Liver (tissue), 3 donors: ENCODE data around the gene NUP214.

Experiments used
- FOXA2 ChIP-seq: IDR thresholded peaks from 2 replicates; pipeline ENCODE4 v1.6.1; 2016; ENCODE audit warnings: antibody characterized with exemption
- GABPA ChIP-seq, 2 donors: IDR thresholded peaks in 1 of 2; conservative IDR thresholded peaks in 1 of 2; 2 replicates each; pipeline ENCODE4 v1.6.1; 2016; ENCODE audit warnings: antibody characterized with exemption in 2 of 2, mild to moderate bottlenecking in 1 of 2, moderate library complexity in 1 of 2
- HNF4A ChIP-seq, 2 donors: conservative IDR thresholded peaks; 2 replicates each; pipeline ENCODE4 v1.6.1; 2016; ENCODE audit warnings: antibody characterized with exemption in 2 of 2, mild to moderate bottlenecking in 2 of 2
- JUND ChIP-seq, 2 donors: IDR thresholded peaks; 2 replicates each; pipeline ENCODE4 v1.6.1; 2016; ENCODE audit warnings: antibody characterized with exemption in 2 of 2
- NR2F2 ChIP-seq: IDR thresholded peaks from 2 replicates; pipeline ENCODE4 v1.6.1; 2016; ENCODE audit warnings: antibody characterized with exemption
- RAD21 ChIP-seq, 2 donors: IDR thresholded peaks; 2 replicates each; pipeline ENCODE4 v1.6.1; 2016; ENCODE audit warnings: antibody characterized with exemption in 2 of 2, mild to moderate bottlenecking in 2 of 2
- SP1 ChIP-seq: IDR thresholded peaks from 2 replicates; pipeline ENCODE4 v1.6.1; 2018; ENCODE audit warnings: antibody characterized with exemption, mild to moderate bottlenecking
- TAF1 ChIP-seq: conservative IDR thresholded peaks from 2 replicates; pipeline ENCODE4 v1.6.1; 2016; ENCODE audit warnings: antibody characterized with exemption, mild to moderate bottlenecking
- TF ChIP-seq, protein P1 (sequence below): fragments of 150-350 bp; IDR thresholded peaks from 2 replicates; pipeline ENCODE4 v1.5.1; 2017; ENCODE audit warnings: improper control_type of control experiment, low read depth, low read length; ENCODE audit not compliant: missing input control
- TF ChIP-seq, protein P2 (sequence below): IDR thresholded peaks from 2 replicates; pipeline ENCODE4 v1.6.1; 2016; ENCODE audit warnings: antibody characterized with exemption
- TF ChIP-seq, protein P3 (sequence below): IDR thresholded peaks from 2 replicates; pipeline ENCODE4 v1.6.1; 2016; ENCODE audit warnings: antibody characterized with exemption, mild to moderate bottlenecking
- TF ChIP-seq, protein P4 (sequence below): IDR thresholded peaks from 2 replicates; pipeline ENCODE4 v1.6.1; 2016; ENCODE audit warnings: antibody characterized with exemption
- TF ChIP-seq, protein P5 (sequence below): IDR thresholded peaks from 2 replicates; pipeline ENCODE4 v1.6.1; 2016; ENCODE audit warnings: antibody characterized with exemption
- donor health status: healthy.
- donor health status: healthy.

DNA sequence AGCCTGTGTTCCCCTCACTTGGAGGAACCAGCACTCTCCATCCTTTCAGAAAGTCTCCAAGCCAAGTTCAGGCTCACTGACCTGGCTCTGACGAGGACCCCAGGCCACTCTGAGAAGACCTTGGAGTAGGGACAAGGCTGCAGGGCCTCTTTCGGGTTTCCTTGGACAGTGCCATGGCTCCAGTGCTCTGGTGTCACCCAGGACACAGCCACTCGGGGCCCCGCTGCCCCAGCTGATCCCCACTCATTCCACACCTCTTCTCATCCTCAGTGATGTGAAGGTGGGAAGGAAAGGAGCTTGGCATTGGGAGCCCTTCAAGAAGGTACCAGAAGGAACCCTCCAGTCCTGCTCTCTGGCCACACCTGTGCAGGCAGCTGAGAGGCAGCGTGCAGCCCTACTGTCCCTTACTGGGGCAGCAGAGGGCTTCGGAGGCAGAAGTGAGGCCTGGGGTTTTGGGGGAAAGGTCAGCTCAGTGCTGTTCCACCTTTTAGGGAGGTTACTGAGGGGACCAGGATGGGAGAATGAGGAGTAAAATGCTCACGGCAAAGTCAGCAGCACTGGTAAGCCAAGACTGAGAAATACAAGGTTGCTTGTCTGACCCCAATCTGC is 4.7 kb upstream of the NUP214 start:
- TF ChIP-seq, protein P1, sequence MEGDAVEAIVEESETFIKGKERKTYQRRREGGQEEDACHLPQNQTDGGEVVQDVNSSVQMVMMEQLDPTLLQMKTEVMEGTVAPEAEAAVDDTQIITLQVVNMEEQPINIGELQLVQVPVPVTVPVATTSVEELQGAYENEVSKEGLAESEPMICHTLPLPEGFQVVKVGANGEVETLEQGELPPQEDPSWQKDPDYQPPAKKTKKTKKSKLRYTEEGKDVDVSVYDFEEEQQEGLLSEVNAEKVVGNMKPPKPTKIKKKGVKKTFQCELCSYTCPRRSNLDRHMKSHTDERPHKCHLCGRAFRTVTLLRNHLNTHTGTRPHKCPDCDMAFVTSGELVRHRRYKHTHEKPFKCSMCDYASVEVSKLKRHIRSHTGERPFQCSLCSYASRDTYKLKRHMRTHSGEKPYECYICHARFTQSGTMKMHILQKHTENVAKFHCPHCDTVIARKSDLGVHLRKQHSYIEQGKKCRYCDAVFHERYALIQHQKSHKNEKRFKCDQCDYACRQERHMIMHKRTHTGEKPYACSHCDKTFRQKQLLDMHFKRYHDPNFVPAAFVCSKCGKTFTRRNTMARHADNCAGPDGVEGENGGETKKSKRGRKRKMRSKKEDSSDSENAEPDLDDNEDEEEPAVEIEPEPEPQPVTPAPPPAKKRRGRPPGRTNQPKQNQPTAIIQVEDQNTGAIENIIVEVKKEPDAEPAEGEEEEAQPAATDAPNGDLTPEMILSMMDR, result no peak
- TF ChIP-seq RAD21 (IDR thresholded peaks at IDR 0.05) (no peak), FOXA2 (no peak), GABPA (IDR thresholded peaks at IDR 0.05 in 1 of 2, conservative IDR thresholded peaks at IDR 0.05 in 1 of 2) (no peak), NR2F2 (no peak), TAF1 (no peak), JUND (IDR thresholded peaks at IDR 0.05) (no peak), HNF4A (conservative IDR thresholded peaks at IDR 0.05) (no peak), SP1 (no peak)
- TF ChIP-seq, protein P2, sequence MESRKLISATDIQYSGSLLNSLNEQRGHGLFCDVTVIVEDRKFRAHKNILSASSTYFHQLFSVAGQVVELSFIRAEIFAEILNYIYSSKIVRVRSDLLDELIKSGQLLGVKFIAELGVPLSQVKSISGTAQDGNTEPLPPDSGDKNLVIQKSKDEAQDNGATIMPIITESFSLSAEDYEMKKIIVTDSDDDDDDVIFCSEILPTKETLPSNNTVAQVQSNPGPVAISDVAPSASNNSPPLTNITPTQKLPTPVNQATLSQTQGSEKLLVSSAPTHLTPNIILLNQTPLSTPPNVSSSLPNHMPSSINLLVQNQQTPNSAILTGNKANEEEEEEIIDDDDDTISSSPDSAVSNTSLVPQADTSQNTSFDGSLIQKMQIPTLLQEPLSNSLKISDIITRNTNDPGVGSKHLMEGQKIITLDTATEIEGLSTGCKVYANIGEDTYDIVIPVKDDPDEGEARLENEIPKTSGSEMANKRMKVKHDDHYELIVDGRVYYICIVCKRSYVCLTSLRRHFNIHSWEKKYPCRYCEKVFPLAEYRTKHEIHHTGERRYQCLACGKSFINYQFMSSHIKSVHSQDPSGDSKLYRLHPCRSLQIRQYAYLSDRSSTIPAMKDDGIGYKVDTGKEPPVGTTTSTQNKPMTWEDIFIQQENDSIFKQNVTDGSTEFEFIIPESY, result no peak
- TF ChIP-seq, protein P3, sequence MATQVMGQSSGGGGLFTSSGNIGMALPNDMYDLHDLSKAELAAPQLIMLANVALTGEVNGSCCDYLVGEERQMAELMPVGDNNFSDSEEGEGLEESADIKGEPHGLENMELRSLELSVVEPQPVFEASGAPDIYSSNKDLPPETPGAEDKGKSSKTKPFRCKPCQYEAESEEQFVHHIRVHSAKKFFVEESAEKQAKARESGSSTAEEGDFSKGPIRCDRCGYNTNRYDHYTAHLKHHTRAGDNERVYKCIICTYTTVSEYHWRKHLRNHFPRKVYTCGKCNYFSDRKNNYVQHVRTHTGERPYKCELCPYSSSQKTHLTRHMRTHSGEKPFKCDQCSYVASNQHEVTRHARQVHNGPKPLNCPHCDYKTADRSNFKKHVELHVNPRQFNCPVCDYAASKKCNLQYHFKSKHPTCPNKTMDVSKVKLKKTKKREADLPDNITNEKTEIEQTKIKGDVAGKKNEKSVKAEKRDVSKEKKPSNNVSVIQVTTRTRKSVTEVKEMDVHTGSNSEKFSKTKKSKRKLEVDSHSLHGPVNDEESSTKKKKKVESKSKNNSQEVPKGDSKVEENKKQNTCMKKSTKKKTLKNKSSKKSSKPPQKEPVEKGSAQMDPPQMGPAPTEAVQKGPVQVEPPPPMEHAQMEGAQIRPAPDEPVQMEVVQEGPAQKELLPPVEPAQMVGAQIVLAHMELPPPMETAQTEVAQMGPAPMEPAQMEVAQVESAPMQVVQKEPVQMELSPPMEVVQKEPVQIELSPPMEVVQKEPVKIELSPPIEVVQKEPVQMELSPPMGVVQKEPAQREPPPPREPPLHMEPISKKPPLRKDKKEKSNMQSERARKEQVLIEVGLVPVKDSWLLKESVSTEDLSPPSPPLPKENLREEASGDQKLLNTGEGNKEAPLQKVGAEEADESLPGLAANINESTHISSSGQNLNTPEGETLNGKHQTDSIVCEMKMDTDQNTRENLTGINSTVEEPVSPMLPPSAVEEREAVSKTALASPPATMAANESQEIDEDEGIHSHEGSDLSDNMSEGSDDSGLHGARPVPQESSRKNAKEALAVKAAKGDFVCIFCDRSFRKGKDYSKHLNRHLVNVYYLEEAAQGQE, result no peak
- TF ChIP-seq, protein P4, sequence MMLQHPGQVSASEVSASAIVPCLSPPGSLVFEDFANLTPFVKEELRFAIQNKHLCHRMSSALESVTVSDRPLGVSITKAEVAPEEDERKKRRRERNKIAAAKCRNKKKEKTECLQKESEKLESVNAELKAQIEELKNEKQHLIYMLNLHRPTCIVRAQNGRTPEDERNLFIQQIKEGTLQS, result no peak
- TF ChIP-seq, protein P5, sequence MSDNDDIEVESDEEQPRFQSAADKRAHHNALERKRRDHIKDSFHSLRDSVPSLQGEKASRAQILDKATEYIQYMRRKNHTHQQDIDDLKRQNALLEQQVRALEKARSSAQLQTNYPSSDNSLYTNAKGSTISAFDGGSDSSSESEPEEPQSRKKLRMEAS, result no peak
